Stimulated activated naive CD8-positive, alpha-beta T cell treated with anti-CD3 and anti-CD28 coated beads, Interleukin-15, Interleukin-2, amounts not matched to agents 100 U/mL and 50 U/mL, for 24 hours (primary cell): Measurements from ENCODE around the gene ADGRG4.
"Not testable (repeated sequence)": the region's sequence is repeated elsewhere in the genome, so short reads cannot be mapped to it uniquely, and the experiment has no call there.

Source experiments
- ATAC-seq: fragments of 150-1000 bp; cut with Tn5 transposase; one replicate; pipeline ENCODE4 v1.10.0; 2021
- DNase-seq: peaks from one replicate; pipeline ENCODE4 v3.0.0; 2021

The ADGRG4 gene

GRCh38 chrX:136300721-136301120 is at the start of gene ADGRG4:
ADGRG4 (plus strand) TSS chrX:136300963; CDS start chrX:136308778, 7,815 bp downstream.
- not testable (repeated sequence) for DNase-seq, ATAC-seq

- ATAC-seq: peak; percentile 85
- peak; percentile 67 for DNase-seq
These were observed 49.4 kb upstream of the ADGRG4 start, which contains the start of gene MAP7D3 for GRCh38 chrX:136251041-136251991. MAP7D3 (minus strand) TSS chrX:136251400; CDS start chrX:136251358, 42 bp downstream.

GRCh38 chrX:136255541-136255940 is 45.2 kb upstream of the ADGRG4 start:
- DNase-seq (no peak), ATAC-seq (no peak)

GRCh38 chrX:136256026-136256425 is 44.7 kb upstream of the ADGRG4 start:
- ATAC-seq: no peak

GRCh38 chrX:136258951-136259350 is 41.8 kb upstream of the ADGRG4 start:
- no peak for ATAC-seq

More at GRCh38 chrX:136256026-136256425, 44.7 kb upstream of the ADGRG4 start:
- DNase-seq: no peak

GRCh38 chrX:136259543-136259942 is 41.2 kb upstream of the ADGRG4 start:
- DNase-seq: no peak

More at GRCh38 chrX:136258951-136259350, 41.8 kb upstream of the ADGRG4 start:
- DNase-seq: no peak

GRCh38 chrX:136260776-136261175 is 40.0 kb upstream of the ADGRG4 start:
- no peak for ATAC-seq
- DNase-seq: no peak

More at GRCh38 chrX:136259543-136259942, 41.2 kb upstream of the ADGRG4 start:
- peak; percentile 66 for ATAC-seq

- ATAC-seq (no peak), DNase-seq (no peak)
These were observed 39.4 kb upstream of the ADGRG4 start for GRCh38 chrX:136261321-136261720.

GRCh38 chrX:136262243-136262642 is 38.5 kb upstream of the ADGRG4 start:
- no peak for ATAC-seq
- no peak for DNase-seq

- no peak for DNase-seq
These were observed 37.9 kb upstream of the ADGRG4 start for GRCh38 chrX:136262812-136263315.

GRCh38 chrX:136266828-136267227 is 33.9 kb upstream of the ADGRG4 start:
- ATAC-seq (no peak), DNase-seq (no peak)

More at GRCh38 chrX:136262812-136263315, 37.9 kb upstream of the ADGRG4 start:
- no peak for ATAC-seq

- peak; percentile 41 for DNase-seq
- no peak for ATAC-seq
These were observed 32.4 kb upstream of the ADGRG4 start for GRCh38 chrX:136268051-136269048.

GRCh38 chrX:136269921-136270320 is 30.8 kb upstream of the ADGRG4 start:
- ATAC-seq: no peak
- no peak for DNase-seq

- no peak for ATAC-seq
These were observed 29.5 kb upstream of the ADGRG4 start for GRCh38 chrX:136271300-136271699.

GRCh38 chrX:136272325-136272724 is 28.4 kb upstream of the ADGRG4 start:
- no peak for ATAC-seq
- no peak for DNase-seq

More at GRCh38 chrX:136271300-136271699, 29.5 kb upstream of the ADGRG4 start:
- no peak for DNase-seq

GRCh38 chrX:136273986-136274385 is 26.8 kb upstream of the ADGRG4 start:
- ATAC-seq: no peak
- DNase-seq: no peak

GRCh38 chrX:136275553-136275952 is 25.2 kb upstream of the ADGRG4 start:
- DNase-seq (no peak), ATAC-seq (no peak)

GRCh38 chrX:136286375-136286774 is 14.4 kb upstream of the ADGRG4 start:
- DNase-seq, ATAC-seq: not testable (repeated sequence)

GRCh38 chrX:136291824-136292223 is 8.9 kb upstream of the ADGRG4 start:
- ATAC-seq (no peak), DNase-seq (no peak)

- DNase-seq (no peak), ATAC-seq (no peak)
These were observed 8.1 kb upstream of the ADGRG4 start for GRCh38 chrX:136292656-136293055.

- DNase-seq (no peak), ATAC-seq (no peak)
These were observed 5.4 kb upstream of the ADGRG4 start for GRCh38 chrX:136295380-136295779.

- ATAC-seq: no peak
These were observed 2.3 kb downstream of the ADGRG4 start for GRCh38 chrX:136303041-136303440.

More at GRCh38 chrX:136303041-136303440, 2.3 kb downstream of the ADGRG4 start:
- no peak for DNase-seq
